MCF 10A (cell line): Measurements from ENCODE around the gene ARHGEF12. TPM values are rescaled to one million over a fixed set of nuclear protein-coding genes. Genes with fewer than 3 reads are reported as not detected.

Experiments used
- BruUV-seq: library from RNA; stranded (reverse); fragments of 400-500 nt; replicated peaks from 2 replicates; lab custom pipeline; 2021; lab: Mats Ljungman, UMichigan
- CTCF ChIA-PET: fragments of 300-600 bp; sonication (Branson Sonifier 250); formaldehyde crosslinking; extraction: SDS; loops from one replicate; lab custom pipeline; 2021; ENCODE audit warnings: antibody characterized with exemption, inconsistent platforms; lab: Yijun Ruan, JAX
- POLR2A ChIA-PET: fragments of 300-600, 350-650 bp; sonication (Branson Sonifier 250); formaldehyde crosslinking; extraction: SDS; loops from one replicate; lab custom pipeline; 2020; ENCODE audit warnings: antibody characterized with exemption, inconsistent platforms; lab: Yijun Ruan, JAX
- DNase-seq: peaks from one replicate; pipeline ENCODE4 v3.0.0-alpha.2; 2018; ENCODE audit not compliant: unreplicated experiment
- H3K27ac Mint-ChIP-seq: one replicate; pipeline ENCODE4 v1.8.0; 2022; ENCODE audit warnings: mild to moderate bottlenecking, low read depth, mixed read lengths; ENCODE audit not compliant: unreplicated experiment
- H3K27me3 Mint-ChIP-seq: one replicate; pipeline ENCODE4 v1.8.0; 2022; ENCODE audit warnings: mixed read lengths; ENCODE audit not compliant: insufficient read depth, unreplicated experiment
- H3K36me3 Mint-ChIP-seq: one replicate; pipeline ENCODE4 v1.8.0; 2022; ENCODE audit warnings: mild to moderate bottlenecking, moderate library complexity, mixed read lengths; ENCODE audit not compliant: insufficient read depth, unreplicated experiment
- H3K4me1 Mint-ChIP-seq: one replicate; pipeline ENCODE4 v1.8.0; 2022; ENCODE audit warnings: mixed read lengths; ENCODE audit not compliant: insufficient read depth, unreplicated experiment
- H3K4me3 Mint-ChIP-seq: one replicate; pipeline ENCODE4 v1.8.0; 2022; ENCODE audit warnings: mild to moderate bottlenecking, moderate library complexity, mixed read lengths; ENCODE audit not compliant: unreplicated experiment
- H3K9me3 Mint-ChIP-seq: one replicate; pipeline ENCODE4 v1.8.0; 2022; ENCODE audit warnings: mixed read lengths; ENCODE audit not compliant: unreplicated experiment
- intact Hi-C: fragments of 100-400 bp; cut with micrococcal nuclease; formaldehyde crosslinking; loops from 2 replicates; pipeline ENCODE4 v1.14.1; 2022
- total RNA-seq: library from RNA; stranded (reverse); gene quantifications from 2 replicates; pipeline ENCODE4 v1.2.3, GENCODE V29; 2022
- TF ChIP-seq, protein P1 (sequence below): fragments of 200-600 bp; IDR thresholded peaks from one replicate; pipeline ENCODE4 v1.8.0; 2022; ENCODE audit warnings: antibody characterized with exemption, mild to moderate bottlenecking; ENCODE audit not compliant: unreplicated experiment

Gene ARHGEF12
- total RNA-seq, 1 experiment from 2014 or later: 61.2 TPM

DNA sequence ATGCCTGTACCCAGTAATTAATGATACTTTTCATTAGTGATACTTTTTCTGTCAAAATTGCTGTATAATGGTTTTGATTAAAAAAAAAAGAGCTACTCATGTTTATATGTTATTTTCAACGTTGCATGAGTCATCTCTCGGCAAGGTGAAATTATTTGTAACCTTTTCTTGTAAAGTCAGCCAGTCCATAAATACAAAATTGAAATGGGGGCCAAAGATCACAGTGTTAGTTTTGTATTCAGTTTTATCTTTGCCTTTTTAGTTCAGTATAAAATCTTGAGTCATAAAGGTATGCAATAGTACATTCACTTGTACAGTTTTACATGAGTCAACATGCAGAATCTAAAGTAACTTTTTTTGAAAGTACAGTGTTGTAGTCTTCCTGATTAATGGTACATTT lies 4.3 kb downstream of the ARHGEF12 start:
- H3K27me3 Mint-ChIP-seq: no peaks in the 10 kb centered on the region
- ChIA-PET CTCF (interaction anchor here (0.6 to 2.0 kb wide), 4 partner anchors 37 to 715 kb away, joined by 3 to 12 read pairs (median 3); no protein-coding TSS in a partner anchor), POLR2A (interaction anchor here (0.6 to 4.6 kb wide), 16 partner anchors 8 to 219 kb away, joined by 3 to 34 read pairs (median 5); partner anchors contain the start of gene TRIM29)
- no TSS peak for BruUV-seq
- H3K9me3 Mint-ChIP-seq: no peaks in the 10 kb centered on the region
- peak; percentile 51 for DNase-seq
- intact Hi-C loops: no loop called here
- peak overlapping the region; percentile 94 for H3K4me3 Mint-ChIP-seq
- peaks cover 43% of the 10 kb centered on the region for H3K4me1 Mint-ChIP-seq
- TF ChIP-seq, protein P1, sequence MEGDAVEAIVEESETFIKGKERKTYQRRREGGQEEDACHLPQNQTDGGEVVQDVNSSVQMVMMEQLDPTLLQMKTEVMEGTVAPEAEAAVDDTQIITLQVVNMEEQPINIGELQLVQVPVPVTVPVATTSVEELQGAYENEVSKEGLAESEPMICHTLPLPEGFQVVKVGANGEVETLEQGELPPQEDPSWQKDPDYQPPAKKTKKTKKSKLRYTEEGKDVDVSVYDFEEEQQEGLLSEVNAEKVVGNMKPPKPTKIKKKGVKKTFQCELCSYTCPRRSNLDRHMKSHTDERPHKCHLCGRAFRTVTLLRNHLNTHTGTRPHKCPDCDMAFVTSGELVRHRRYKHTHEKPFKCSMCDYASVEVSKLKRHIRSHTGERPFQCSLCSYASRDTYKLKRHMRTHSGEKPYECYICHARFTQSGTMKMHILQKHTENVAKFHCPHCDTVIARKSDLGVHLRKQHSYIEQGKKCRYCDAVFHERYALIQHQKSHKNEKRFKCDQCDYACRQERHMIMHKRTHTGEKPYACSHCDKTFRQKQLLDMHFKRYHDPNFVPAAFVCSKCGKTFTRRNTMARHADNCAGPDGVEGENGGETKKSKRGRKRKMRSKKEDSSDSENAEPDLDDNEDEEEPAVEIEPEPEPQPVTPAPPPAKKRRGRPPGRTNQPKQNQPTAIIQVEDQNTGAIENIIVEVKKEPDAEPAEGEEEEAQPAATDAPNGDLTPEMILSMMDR: no peak
- H3K36me3 Mint-ChIP-seq: no peaks in the 10 kb centered on the region
- peak overlapping the region; percentile 88 for H3K27ac Mint-ChIP-seq

DNA sequence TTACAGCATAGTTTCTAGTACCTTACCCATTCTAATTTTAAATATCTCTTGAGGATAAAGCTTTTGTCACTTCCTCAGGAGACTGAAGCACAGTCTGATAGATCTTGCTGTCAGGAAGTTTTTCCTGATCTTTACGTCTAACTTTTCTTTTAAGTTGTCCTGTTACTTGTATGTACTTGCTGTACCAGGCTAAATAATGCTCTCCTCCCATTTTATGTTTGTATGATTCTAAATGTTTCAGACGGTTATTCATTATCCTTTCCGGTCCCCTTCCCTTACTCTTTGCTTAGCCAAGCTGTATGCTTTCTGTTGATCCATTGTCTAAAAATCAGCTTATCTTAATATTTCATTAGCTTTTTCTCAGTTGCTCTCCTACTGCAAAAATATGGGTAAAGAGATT lies 6.0 kb downstream of the ARHGEF12 start:
- BruUV-seq: no TSS peak
- ChIA-PET POLR2A (interaction anchor here (0.6 to 4.6 kb wide), 8 partner anchors 48 to 220 kb away, joined by 3 to 34 read pairs (median 4); no protein-coding TSS in a partner anchor), CTCF (interaction anchor here (0.7 to 1.6 kb wide), 3 partner anchors 9 to 96 kb away, joined by 3 to 5 read pairs (median 4); no protein-coding TSS in a partner anchor)
- Mint-ChIP-seq H3K9me3 (no peaks in the 10 kb centered on the region), H3K4me3 (no peak overlapping the region), H3K27me3 (no peaks in the 10 kb centered on the region), H3K27ac (no peak overlapping the region), H3K4me1 (peaks cover 57% of the 10 kb centered on the region), H3K36me3 (no peaks in the 10 kb centered on the region)
- TF ChIP-seq, protein P1: no peak
- intact Hi-C loops: no loop called here
- no peak for DNase-seq

DNA sequence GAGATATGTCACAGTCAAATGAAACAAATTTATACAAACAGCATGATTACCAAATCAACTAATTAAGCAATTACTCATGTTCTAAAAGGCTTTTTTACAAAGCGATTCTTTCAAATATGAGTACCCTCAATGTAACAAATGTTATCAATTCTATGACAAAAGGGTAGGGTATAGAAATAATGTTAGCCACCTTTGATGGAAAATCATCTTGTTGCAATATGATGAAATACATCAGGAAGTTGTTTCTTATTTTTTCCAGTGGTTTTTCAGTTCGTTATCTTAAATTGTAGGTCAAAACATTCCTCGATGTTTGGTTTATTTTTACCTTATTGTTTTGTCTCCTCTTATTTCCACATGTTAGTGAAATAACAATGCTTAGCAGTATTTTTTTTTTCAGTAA lies 6.5 kb downstream of the ARHGEF12 start:
- H3K4me1 Mint-ChIP-seq: peaks cover 61% of the 10 kb centered on the region
- CTCF ChIA-PET: interaction anchor here (0.7 to 1.6 kb wide), 3 partner anchors 10 to 96 kb away, joined by 3 to 5 read pairs (median 4); no protein-coding TSS in a partner anchor
- TF ChIP-seq, protein P1: no peak
- BruUV-seq: no TSS peak
- no peak overlapping the region for H3K27ac Mint-ChIP-seq
- DNase-seq: no peak
- no peaks in the 10 kb centered on the region for H3K27me3 Mint-ChIP-seq
- no peaks in the 10 kb centered on the region for H3K36me3 Mint-ChIP-seq
- no peak overlapping the region for H3K4me3 Mint-ChIP-seq
- POLR2A ChIA-PET: interaction anchor here (0.6 to 4.6 kb wide), 6 partner anchors 8 to 154 kb away, joined by 3 to 34 read pairs (median 4); no protein-coding TSS in a partner anchor
- intact Hi-C loops: no loop called here
- H3K9me3 Mint-ChIP-seq: no peaks in the 10 kb centered on the region

DNA sequence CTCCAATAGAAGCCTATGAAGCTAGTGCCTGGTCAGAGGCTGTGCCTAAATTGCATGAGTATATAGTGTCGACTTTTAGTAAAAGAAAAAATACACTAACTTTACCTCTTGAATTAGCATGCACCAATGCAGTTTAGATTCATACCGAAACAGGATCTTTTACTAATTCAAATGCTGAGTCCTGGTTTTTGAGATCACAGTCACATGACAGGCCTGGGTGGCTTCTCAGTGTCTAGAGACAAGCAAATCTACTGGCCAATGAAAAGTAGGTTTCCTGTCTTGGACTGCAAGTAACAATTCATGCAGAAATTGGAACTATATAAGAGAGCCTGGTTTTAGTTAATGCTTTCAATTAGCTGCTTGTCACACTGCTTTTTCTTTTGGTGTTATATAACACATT lies 7.2 kb downstream of the ARHGEF12 start:
- no TSS peak for BruUV-seq
- no peaks in the 10 kb centered on the region for H3K27me3 Mint-ChIP-seq
- H3K4me3 Mint-ChIP-seq: no peak overlapping the region
- no peak for DNase-seq
- no peaks in the 10 kb centered on the region for H3K9me3 Mint-ChIP-seq
- POLR2A ChIA-PET: interaction anchor here (0.8 to 4.6 kb wide), 3 partner anchors 8 to 144 kb away, joined by 4 to 34 read pairs (median 4); no protein-coding TSS in a partner anchor
- no peak overlapping the region for H3K27ac Mint-ChIP-seq
- CTCF ChIA-PET: no interaction called here
- H3K36me3 Mint-ChIP-seq: no peaks in the 10 kb centered on the region
- intact Hi-C loops: no loop called here
- H3K4me1 Mint-ChIP-seq: peaks cover 62% of the 10 kb centered on the region
- TF ChIP-seq, protein P1: no peak
